A673 (cell line): ENCODE results near the gene FNDC3B. TPM values are rescaled to one million over a fixed set of nuclear protein-coding genes. Genes with fewer than 3 reads are reported as not detected.

Experiments
- BruUV-seq: library from RNA; stranded (reverse); fragments of 400-500 nt; replicated peaks from 2 replicates; lab custom pipeline; 2021; lab: Mats Ljungman, UMichigan
- CTCF ChIA-PET: fragments of 300-600 bp; sonication (Branson Sonifier 250); formaldehyde crosslinking; loops from one replicate; lab custom pipeline; 2022; ENCODE audit warnings: antibody characterized with exemption; lab: Charles Lee
- POLR2A ChIA-PET: fragments of 300-600 bp; sonication (Branson Sonifier 250); formaldehyde crosslinking; loops from one replicate; lab custom pipeline; 2022; ENCODE audit warnings: antibody characterized with exemption; ENCODE audit not compliant: low non-redundant PET; lab: Charles Lee
- DNase-seq: peaks from one replicate; pipeline ENCODE4 v3.0.0-alpha.2; 2015; ENCODE audit warnings: low spot score
- H3K27ac ChIP-seq: fragments of 200-600 bp; sonication (generic); 2 replicates; pipeline ENCODE4 v1.5.1; 2016; ENCODE audit warnings: mixed run types, low read depth, mild to moderate bottlenecking, mixed read lengths, antibody characterized with exemption, low read length; ENCODE audit not compliant: poor library complexity, severe bottlenecking
- H3K27me3 ChIP-seq: fragments of 200-600 bp; sonication (generic); replicated peaks from 2 replicates; pipeline ENCODE4 v1.6.1; 2017; ENCODE audit warnings: mixed run types, low read depth, mild to moderate bottlenecking, mixed read lengths, antibody characterized with exemption, low read length; ENCODE audit not compliant: insufficient read depth, poor library complexity
- H3K36me3 ChIP-seq: fragments of 200-600 bp; sonication (generic); 2 replicates; pipeline ENCODE4 v1.6.1; 2016; ENCODE audit warnings: mixed run types, mild to moderate bottlenecking, mixed read lengths, antibody characterized with exemption, low read length; ENCODE audit not compliant: insufficient read depth, poor library complexity, severe bottlenecking
- H3K4me1 ChIP-seq: fragments of 200-600 bp; sonication (generic); 2 replicates; pipeline ENCODE4 v1.6.1; 2017; ENCODE audit warnings: mixed run types, mild to moderate bottlenecking, mixed read lengths, antibody characterized with exemption, low read length; ENCODE audit not compliant: insufficient read depth, poor library complexity, severe bottlenecking
- H3K4me3 ChIP-seq: fragments of 200-600 bp; sonication (generic); 2 replicates; pipeline ENCODE4 v1.5.1; 2016; ENCODE audit warnings: low read depth, mixed run types, mild to moderate bottlenecking, mixed read lengths, low read length; ENCODE audit not compliant: poor library complexity, severe bottlenecking
- H3K9me3 ChIP-seq: fragments of 200-600 bp; sonication (generic); 2 replicates; pipeline ENCODE4 v1.6.1; 2016; ENCODE audit warnings: mixed run types, low read depth, mild to moderate bottlenecking, mixed read lengths, antibody characterized with exemption, low read length; ENCODE audit not compliant: poor library complexity, severe bottlenecking
- EZH2 ChIP-seq: fragments of 200-600 bp; sonication (generic); IDR thresholded peaks from 2 replicates; pipeline ENCODE4 v1.6.1; 2017; ENCODE audit warnings: borderline replicate concordance, low read depth, mild to moderate bottlenecking, mixed read lengths, antibody characterized with exemption, low read length; ENCODE audit not compliant: poor library complexity, severe bottlenecking
- intact Hi-C: fragments of 100-400 bp; cut with micrococcal nuclease; formaldehyde crosslinking; loops from one replicate; pipeline ENCODE4 v1.10.0; 2022; ENCODE audit not compliant: unreplicated experiment
- total RNA-seq: library from RNA; stranded (reverse); gene quantifications from 2 replicates; pipeline ENCODE4 v1.2.3, GENCODE V29; 2021
- TF ChIP-seq, protein P1 (sequence below): fragments of 300-800, 200-600 bp; sonication (generic); conservative IDR thresholded peaks from 2 replicates; pipeline ENCODE4 v1.5.1; 2017; ENCODE audit warnings: low read depth, mild to moderate bottlenecking, antibody characterized with exemption, low read length, moderate library complexity, mixed read lengths

FNDC3B gene
- total RNA-seq, 1 experiment from 2014 or later: 50.8 TPM

DNA sequence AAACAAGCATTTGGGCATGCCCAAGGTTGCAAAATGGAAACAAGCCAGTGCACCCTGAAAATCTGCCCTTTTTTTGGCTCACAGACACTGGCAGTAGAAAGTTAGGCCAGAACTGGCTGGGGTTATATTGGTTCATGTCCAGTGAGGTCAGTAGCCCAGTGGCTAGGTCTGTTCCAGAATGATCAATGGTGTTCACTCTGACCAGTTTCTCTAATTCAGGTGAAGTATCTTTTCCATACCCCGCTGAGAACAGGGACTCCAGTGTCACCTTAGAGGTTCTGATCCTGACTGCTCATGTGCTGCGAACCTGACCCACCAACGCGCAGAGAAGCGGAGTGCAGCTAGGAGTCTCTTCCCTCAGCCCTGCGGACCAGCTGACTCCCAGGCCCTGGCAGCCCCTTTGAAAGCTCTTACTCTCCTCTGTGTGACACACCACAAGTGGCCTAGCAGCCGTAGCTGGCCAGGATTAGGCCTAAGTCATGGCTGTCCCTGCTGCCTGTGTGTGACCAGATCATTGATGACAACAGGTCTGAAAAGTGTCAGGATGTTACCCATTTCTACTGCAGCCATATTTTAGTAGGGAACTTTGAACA, 285.3 kb downstream of the FNDC3B start:
- no peak overlapping the region for H3K4me3 ChIP-seq
- BruUV-seq: no TSS peak
- H3K36me3 ChIP-seq: no peaks in the 10 kb centered on the region
- intact Hi-C loops: no loop called here
- no peak for TF ChIP-seq EZH2
- TF ChIP-seq, protein P1, sequence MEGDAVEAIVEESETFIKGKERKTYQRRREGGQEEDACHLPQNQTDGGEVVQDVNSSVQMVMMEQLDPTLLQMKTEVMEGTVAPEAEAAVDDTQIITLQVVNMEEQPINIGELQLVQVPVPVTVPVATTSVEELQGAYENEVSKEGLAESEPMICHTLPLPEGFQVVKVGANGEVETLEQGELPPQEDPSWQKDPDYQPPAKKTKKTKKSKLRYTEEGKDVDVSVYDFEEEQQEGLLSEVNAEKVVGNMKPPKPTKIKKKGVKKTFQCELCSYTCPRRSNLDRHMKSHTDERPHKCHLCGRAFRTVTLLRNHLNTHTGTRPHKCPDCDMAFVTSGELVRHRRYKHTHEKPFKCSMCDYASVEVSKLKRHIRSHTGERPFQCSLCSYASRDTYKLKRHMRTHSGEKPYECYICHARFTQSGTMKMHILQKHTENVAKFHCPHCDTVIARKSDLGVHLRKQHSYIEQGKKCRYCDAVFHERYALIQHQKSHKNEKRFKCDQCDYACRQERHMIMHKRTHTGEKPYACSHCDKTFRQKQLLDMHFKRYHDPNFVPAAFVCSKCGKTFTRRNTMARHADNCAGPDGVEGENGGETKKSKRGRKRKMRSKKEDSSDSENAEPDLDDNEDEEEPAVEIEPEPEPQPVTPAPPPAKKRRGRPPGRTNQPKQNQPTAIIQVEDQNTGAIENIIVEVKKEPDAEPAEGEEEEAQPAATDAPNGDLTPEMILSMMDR: no peak
- H3K4me1 ChIP-seq: no peaks in the 10 kb centered on the region
- H3K27me3 ChIP-seq: no peaks in the 10 kb centered on the region
- CTCF ChIA-PET: no interaction called here
- H3K27ac ChIP-seq: no peak overlapping the region
- no peak for DNase-seq
- POLR2A ChIA-PET: interaction anchor here (0.6 kb wide), 1 partner anchor 24 kb away, joined by 4 read pairs; no protein-coding TSS in a partner anchor
- H3K9me3 ChIP-seq: no peaks in the 10 kb centered on the region

DNA sequence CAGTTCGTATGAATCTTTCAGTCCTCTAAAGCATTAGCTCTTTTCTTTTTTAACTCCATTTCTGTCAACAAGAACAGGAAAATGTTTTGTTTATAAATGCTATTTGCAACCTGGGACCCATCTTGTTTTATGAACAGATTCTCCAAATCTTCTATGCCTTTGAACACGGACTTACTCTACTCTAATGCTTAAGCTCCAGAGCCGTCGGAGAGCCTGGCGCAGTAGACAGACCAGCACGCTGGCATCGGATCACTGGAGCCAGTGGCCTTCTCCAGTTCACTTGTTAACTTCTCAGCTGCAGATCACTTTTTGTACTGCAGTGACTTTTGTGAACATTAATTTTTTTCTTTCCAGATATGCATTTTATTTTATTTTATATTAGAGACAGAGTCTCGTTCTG, 286.1 kb downstream of the FNDC3B start:
- BruUV-seq: no TSS peak

GRCh38 chr3:172326993-172327392, 287.6 kb downstream of the FNDC3B start:
- BruUV-seq: no TSS peak

More for the DNA sequence above, 286.1 kb downstream of the FNDC3B start:
- Histone ChIP-seq H3K4me3 (no peak overlapping the region), H3K4me1 (no peaks in the 10 kb centered on the region), H3K9me3 (no peaks in the 10 kb centered on the region), H3K27ac (no peak overlapping the region), H3K36me3 (no peaks in the 10 kb centered on the region), H3K27me3 (no peaks in the 10 kb centered on the region)
- no peak for DNase-seq
- intact Hi-C loops: no loop called here
- ChIA-PET CTCF (no interaction called here), POLR2A (interaction anchor here (0.6 kb wide), 1 partner anchor 25 kb away, joined by 4 read pairs; no protein-coding TSS in a partner anchor)
- no peak for TF ChIP-seq EZH2
- TF ChIP-seq, protein P1: no peak

More at GRCh38 chr3:172326993-172327392, 287.6 kb downstream of the FNDC3B start:
- intact Hi-C loops: no loop called here
- no peaks in the 10 kb centered on the region for H3K36me3 ChIP-seq
- no peak overlapping the region for H3K27ac ChIP-seq
- TF ChIP-seq, protein P1: no peak
- no peak for TF ChIP-seq EZH2
- no peak for DNase-seq
- POLR2A ChIA-PET: no interaction called here
- no peaks in the 10 kb centered on the region for H3K4me1 ChIP-seq
- no peak overlapping the region for H3K4me3 ChIP-seq
- CTCF ChIA-PET: no interaction called here
- H3K9me3 ChIP-seq: no peaks in the 10 kb centered on the region
- no peaks in the 10 kb centered on the region for H3K27me3 ChIP-seq
